Neural cell (in vitro differentiated cells): Measurements from ENCODE around the gene SLC1A3.

Experiments used
- CTCF ChIP-seq: fragments of 450-650 bp; IDR thresholded peaks from 2 replicates; pipeline ENCODE4 v1.5.1; 2014; ENCODE audit warnings: antibody characterized with exemption, mild to moderate bottlenecking, moderate library complexity; ENCODE audit not compliant: poor library complexity, severe bottlenecking
- EP300 ChIP-seq: fragments of 450-650 bp; conservative IDR thresholded peaks from 2 replicates; pipeline ENCODE4 v1.6.1; 2014; ENCODE audit warnings: antibody characterized with exemption, mild to moderate bottlenecking, moderate library complexity; ENCODE audit not compliant: poor library complexity, severe bottlenecking
- EZH2 ChIP-seq: fragments of 200-600, 300-800 bp; shearing (Covaris generic), sonication (generic); IDR thresholded peaks from 2 replicates; pipeline ENCODE4 v1.6.1; 2014; ENCODE audit warnings: antibody characterized with exemption, low read length, borderline replicate concordance, mild to moderate bottlenecking; ENCODE audit not compliant: insufficient read depth, poor library complexity, severe bottlenecking
- POLR2AphosphoS5 ChIP-seq: IDR thresholded peaks from 2 replicates; pipeline ENCODE4 v1.6.1; 2012
- RAD21 ChIP-seq: fragments of 450-650 bp; conservative IDR thresholded peaks from 2 replicates; pipeline ENCODE4 v1.6.1; 2014; ENCODE audit warnings: antibody characterized with exemption, mild to moderate bottlenecking, moderate library complexity
- REST ChIP-seq: IDR thresholded peaks from 2 replicates; pipeline ENCODE4 v1.6.1; 2012; ENCODE audit warnings: borderline replicate concordance
- SMC3 ChIP-seq: fragments of 450-650 bp; conservative IDR thresholded peaks from 2 replicates; pipeline ENCODE4 v1.6.1; 2014; ENCODE audit warnings: antibody characterized with exemption, mild to moderate bottlenecking, moderate library complexity; ENCODE audit not compliant: poor library complexity
- TAF1 ChIP-seq: IDR thresholded peaks from 2 replicates; pipeline ENCODE4 v1.6.1; 2012; ENCODE audit warnings: low read depth

- no peak for TF ChIP-seq REST
- TF ChIP-seq RAD21: no peak
- no peak for TF ChIP-seq CTCF
- TF ChIP-seq TAF1: no peak
- TF ChIP-seq POLR2AphosphoS5: no peak
- no peak for TF ChIP-seq EZH2
- TF ChIP-seq EP300: no peak
- no peak for TF ChIP-seq SMC3
Measured at GRCh38 chr5:36691226-36691625, 84.8 kb downstream of the SLC1A3 start.
